NCI-H345 (cell line): ENCODE measurements around the gene TRAK1.

Source experiments
- DNase-seq: peaks from one replicate; lab custom pipeline; 2025; lab: John Stamatoyannopoulos, UW

Gene TRAK1

DNA sequence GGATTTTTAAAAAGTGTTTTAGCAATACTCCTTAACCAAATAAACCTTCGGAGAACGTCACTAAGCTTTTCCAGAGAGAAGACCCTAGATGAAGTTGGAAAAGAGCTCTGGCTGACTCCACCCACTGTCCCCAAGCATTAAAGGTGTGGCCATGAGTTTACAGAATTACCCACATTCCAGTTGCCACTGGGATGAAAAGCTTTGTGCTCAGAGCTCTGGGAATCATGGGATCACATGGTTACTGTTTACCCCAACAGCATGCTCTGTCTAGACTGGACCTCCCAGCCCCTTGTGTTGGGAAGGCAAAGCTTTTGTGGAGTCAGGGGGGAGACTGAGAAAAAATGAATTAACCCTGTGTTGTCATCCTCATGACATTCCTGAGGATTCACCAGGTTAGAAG, 119.6 kb downstream of the TRAK1 start:
- DNase-seq, result no peak

DNA sequence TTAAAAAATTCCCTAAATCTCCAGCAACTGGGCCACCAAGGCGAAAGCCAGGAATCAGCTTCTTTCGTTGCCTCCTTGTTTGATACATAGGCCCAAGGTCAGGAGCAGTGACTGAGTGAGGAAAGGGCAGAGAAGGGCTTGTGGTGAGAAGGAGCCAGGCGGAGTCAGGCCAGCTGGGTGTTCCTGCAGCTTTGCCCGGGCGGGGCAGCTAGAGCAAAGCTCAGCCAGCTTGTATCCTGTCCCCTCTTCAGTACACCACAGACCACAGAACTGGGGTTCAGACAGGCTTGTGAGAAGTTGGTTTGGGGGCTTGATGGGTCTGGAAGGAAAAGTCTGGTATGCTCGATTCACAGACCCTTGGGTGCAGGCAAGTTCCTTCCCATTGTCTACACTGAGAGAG, 122.3 kb downstream of the TRAK1 start:
- peak; percentile 21 for DNase-seq

DNA sequence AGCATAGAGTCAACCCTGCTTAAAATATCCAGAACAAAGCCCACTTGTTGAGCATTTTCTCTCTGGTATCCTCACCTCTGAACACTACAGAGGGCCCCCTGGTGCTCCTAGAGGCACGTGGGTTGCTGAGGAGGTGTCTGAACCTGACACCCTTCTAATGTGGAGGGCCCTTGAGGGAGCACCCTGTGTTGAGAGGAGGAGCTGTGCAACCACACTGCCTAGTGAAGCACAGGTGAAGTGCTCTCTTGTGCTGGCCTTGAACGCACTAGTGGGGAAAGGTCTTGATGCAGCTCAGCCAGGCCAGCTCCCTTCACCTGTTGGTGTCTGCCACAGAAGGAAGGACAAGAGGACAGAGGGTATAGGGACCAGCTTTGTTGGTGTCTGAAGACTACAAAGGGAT, 122.9 kb downstream of the TRAK1 start:
- peak; percentile 93 for DNase-seq

DNA sequence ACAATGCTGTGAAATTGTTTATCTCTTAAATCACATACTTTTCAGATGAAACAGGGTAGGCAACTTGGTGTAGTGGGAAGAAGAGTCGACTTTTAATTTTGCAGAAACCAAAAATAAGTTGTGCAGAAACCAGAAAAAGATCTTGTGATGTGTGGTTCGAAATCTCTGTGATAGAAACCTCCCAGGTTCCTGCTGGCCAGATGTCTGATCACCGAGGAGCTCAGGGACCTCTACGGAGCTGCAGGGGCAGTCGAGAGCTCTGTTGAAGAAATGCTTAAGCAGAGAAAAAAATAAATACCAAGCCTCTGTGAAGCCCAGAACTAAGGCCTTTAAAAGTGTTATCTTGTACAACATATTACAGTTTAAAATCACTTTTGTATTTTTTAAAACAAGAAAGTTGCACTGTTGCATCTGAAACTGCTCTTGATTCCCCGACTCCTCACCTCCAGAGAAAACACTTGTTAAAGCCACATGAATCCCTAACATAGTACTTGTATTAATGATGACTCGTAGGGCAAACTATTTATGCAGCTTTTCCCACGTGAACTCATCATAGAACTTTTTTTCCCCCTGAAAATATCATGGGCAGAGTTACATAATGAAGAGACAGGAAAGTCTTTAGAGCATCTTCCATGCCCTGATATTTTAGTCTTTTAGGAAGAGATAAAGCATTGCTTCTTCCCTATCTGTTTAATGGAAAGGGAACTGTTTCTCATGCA, 123.6 kb downstream of the TRAK1 start:
- DNase-seq, result no peak

DNA sequence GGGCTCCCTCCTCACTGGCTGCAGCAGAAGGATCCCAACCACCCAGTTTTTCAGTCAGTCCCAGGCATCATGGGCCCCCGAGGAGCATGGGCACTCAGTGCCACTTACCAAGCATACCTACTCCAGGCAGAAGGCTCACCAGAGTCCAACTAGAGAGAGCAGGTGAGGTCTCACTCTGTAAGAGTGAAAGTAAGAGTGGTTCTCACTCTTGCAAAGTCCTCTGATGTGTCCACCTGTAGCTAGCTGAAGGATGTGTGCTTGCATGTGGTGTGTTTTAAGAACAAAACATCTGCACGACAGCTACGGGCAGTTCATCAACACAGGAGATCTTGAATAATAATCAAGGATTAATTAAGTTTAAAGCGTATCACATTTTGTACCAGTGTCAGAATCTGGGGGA, 125.1 kb downstream of the TRAK1 start:
- no peak for DNase-seq

DNA sequence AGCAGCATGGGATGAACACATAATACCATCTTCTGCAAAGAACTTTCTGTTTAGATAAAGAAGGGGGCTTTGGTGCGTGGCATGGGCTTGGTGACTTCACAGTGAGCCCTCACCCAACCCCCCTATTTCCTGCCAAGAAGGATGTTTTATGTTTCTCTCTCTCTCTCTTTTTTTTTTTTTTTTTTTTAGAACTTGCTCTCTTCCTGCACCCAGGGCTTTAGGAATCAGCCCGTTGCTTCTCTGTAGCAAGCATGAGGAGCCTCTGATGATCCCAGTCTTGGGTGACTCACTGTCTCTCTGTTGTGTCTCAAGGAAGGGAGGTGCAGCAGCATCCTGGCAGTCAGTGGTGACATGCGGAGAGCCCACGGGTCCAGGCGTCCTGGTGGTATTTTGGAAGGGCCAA, 125.8 kb downstream of the TRAK1 start:
- DNase-seq, result no peak

DNA sequence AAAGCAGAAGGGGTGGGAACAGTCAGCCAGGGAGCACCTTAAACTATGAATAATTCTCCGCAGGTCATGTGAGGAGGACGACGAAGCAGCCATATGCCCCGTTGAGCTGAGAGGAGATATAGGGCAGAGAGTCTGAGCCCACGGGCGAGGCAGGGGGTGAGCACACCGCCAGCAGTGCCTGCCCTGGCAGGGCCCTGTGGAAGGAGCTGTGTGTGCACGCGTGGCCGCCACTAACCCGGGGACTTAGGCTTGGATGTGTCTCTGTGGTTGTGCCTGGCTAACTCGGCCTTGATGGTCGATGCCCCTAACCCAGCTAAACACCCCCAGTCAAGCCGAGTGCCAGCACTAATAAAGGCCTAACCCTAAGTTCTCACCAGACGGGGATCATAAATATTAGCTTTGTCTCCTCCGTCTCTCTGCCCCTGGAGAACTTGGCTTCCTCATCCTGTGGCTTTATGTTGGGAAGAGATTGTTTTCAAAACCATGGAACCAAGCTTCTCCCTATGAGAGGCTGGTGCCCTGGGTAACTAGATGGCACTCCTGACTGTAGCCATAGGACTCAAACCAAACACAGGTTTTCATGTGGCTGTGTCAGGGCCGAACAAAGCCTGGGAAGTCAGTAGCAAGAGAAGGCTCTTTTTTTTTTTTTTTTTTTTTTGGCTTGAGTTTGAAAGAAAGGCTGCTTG, 129.4 kb downstream of the TRAK1 start:
- no peak for DNase-seq

DNA sequence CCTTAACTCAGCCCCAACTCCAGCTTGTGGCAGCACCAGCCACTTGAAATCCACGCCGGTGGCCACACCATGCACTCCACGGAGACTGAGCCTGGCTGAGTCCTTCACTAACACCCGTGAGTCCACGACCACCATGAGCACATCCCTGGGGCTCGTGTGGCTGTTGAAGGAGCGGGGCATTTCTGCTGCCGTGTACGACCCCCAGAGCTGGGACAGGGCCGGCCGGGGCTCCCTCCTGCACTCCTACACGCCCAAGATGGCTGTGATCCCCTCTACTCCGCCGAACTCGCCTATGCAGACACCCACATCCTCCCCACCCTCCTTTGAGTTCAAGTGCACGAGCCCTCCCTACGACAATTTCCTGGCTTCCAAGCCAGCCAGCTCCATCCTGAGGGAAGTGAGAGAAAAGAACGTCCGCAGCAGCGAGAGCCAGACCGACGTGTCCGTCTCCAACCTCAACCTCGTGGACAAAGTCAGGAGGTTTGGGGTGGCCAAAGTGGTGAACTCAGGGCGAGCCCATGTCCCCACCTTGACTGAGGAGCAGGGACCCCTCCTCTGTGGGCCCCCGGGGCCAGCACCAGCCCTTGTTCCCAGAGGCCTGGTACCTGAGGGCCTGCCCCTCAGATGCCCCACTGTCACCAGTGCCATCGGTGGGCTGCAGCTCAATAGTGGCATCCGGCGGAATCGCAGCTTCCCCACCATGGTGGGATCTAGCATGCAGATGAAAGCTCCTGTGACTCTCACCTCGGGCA, 132.0 kb downstream of the TRAK1 start:
- no peak for DNase-seq

DNA sequence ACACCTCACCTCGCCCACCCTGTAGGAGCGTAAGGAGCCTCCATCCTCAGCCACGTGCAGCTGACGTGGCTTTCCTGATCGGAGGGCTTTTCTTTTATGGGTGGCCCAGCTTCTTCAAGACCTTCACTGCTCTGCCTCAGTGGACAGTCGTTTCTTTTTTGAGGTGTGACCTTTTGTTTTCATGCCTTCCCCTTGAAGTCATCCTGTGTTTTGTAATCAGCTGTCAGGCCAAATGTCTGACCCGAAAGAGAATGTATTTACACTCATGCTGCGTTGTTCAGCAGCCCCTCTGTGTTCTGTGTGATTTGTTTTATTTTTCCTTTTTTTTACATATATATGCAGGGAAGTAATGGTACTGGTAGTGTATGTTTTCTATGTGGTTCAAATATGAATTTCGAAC, 133.0 kb downstream of the TRAK1 start:
- DNase-seq, result no peak

DNA sequence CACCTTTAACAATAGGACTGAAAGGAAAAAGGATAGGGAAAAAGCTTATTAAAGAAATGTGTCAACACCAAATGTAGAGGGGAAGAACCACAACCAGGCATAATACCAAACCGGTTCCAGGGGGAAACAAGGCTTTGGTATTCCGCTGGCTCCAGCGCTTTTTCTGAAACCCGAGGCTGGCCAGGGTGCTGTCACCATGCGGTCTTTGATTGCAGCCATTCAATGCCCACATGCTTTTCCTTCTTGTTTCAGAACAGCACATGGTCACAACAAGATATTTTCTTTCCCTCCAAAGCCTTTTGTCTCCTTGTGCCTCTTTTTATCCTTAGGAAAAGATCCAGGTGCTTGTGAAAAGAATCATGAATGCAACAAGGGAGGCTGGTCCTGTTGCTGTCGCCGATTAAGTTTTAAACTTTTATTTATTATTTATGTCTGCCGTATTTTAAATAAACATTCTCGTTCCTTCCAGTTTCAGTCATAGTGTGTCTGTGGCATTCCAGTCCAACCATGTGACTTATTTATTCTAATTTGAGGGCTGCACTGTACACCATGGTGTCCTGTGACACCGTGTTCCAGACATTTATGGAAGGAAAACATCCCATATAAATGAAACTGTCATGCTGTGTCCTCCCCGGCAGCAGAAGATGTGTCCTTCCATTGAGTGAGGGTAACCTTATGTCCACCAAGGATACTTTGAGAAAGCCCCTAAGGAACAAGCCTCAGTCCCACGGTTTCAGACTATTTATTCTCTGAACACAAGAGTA, 133.7 kb downstream of the TRAK1 start:
- no peak for DNase-seq

DNA sequence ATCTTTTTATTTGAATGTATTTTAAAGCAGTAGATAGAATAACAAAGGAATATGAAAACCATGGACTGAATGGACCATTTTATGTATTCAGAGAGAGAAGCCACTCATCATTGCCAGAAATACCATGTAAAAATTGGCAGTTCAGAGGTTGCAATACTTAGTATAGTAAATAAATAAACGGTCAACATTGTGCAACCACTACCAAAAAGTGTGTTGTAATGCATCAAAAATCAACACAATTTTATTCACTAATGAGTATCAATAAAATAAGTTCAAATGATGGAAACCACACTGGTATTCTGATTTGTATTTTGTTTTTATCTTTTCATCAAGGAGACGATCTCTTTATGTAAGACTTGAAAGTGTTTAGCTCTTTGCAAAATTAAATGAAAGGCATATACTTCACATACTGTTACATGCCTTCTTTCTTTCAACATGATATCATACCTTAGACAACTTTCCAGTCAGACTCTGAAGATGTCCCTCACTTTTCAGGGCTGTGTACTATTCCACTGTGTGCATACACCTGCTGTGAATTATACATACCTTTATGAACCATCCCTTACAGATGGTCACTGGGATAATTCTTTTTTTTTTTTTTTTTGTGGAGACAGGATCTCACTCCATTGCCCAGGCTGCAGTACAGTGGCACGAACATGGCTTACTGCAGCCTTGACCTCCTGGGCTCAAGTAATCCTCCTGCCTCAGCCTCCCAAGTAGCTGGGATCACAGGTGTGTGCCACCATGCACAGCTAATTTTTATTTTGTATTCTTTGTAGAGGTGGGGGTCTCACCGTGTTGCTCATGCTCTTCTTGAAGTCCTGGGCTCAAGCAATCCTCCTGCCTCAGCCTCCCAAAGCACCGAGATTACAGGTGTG, 134.6 kb downstream of the TRAK1 start:
- no peak for DNase-seq

DNA sequence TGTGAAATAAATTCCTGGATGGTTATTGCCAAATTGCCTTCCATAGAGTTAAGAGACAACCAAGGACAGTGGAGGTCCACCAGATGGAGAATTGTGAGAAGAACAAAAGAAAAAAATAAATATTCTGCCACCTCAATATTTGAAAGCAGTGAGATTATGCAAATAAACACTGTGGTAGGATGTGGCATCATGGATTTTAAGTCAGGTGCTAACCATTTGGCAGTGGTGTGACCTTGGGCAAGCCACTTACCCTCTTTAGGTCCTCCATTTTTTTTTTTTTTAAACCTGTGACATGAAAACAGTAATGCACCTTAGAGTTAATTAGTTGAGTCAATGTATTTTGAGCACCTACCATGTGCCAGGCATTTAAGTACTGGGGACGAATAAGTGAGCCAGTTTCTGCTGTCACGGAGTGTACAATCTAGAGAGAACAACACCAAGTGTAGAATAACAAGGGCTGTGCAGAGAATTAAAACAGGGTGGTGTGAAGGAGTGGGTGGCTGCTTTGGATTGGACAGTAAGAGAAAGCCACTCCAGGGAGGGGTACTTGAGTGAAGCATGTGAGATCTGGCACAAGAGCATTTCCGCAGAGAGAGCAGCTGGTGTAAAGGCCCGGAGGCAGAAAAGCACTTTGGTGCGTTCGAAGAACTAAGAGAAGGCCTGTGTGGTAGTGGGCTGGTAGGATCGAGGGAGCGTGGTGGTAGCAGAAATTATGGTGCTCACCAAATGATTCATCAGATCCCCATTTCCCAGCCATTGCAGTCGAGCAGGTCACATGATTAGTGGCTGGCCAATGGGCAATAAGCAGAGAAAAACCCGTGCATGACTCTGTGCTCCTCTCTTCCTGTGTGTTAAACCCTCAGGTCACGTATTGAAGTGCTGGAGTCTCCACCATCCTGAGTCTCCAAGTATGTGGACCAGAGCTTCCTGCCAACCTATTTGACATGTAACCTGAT, 135.6 kb downstream of the TRAK1 start:
- DNase-seq, result peak; percentile 17

DNA sequence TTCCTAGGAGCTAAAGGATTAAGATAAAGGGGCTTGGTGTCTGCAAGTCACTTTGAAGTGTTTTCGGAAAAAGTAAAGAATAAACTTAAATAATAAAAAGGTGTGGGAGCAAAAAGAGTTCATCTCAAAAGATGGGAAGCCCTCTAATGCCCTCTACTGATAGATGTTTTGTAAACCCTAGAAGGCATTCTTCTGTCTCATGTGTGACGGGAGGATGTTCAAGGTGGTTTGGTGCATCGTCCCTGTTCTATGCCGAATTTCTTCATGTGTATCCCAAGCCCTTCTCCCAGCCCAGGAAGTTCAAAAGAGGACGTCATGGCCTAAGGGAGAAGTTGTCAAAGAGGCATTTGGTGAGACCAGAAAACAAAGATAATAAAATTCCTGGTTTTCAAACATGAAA, 137.6 kb downstream of the TRAK1 start:
- peak; percentile 6 for DNase-seq

DNA sequence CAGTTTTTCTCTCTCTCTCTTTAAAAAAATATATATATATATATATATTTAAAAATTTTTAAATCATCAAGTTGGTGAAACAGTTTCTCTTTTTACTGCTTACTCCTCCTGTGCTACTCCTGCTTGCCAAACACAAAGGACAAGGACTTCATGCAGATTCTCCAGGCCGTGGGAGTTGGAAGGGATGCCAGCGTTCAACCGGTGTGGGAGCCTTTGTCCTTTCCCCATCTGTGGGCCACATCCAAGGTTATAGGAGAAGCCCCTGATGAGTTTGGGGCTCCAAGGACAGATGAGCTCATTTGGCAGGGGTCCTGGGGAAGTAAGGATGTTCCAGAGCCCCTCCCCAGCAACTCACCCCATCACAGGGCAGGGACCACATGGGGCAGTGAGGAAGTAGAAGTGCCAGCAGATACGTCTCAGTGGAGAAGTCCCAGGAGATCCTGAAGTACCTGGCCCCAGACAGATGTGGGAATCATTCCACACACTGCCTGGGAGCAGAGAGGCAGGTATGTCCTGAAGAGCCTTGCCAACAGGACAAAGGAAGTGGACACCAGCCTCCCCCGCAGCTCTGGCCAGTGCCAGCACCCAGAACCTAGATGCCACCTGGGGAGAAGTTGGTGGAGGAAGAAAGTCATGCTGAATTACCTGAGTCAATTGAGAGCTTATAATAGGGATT, 138.2 kb downstream of the TRAK1 start:
- DNase-seq, result no peak

DNA sequence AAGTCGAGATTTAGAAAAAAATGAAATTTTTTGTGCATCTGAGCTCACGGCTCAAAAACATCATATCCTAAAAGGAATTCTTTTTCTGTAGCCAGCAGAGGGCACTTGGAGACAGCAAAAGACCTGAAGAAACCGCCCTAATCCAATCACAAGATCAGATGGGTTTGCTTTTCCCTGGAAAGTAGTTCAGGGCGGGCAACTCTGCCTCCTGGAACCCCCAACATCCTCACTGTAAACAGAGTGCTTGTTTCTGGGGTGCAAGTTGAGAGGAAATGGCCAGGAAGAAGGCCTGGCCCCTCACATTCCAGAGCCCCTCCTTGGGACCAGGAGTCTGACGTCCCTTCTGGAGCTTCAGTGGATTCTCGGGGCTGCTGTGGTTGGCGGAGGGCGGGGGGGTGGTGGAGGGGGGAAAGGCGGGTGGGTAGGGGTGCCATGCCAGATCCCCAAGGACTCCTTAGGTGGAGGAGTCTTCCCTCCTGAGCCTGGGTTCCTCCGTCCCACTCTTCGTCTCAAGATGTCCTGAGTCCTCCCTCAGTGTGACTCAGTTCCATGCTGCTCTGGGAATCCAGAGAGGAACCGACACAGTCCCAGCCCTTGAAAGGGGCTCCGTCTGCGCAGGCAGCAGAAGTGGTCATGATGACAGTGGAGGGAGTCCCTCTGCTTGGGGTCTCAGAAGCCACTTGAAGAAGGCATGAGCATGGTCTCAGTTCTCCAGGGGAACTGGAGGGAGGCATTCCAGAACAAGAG, 139.0 kb downstream of the TRAK1 start:
- DNase-seq, result peak; percentile 9

DNA sequence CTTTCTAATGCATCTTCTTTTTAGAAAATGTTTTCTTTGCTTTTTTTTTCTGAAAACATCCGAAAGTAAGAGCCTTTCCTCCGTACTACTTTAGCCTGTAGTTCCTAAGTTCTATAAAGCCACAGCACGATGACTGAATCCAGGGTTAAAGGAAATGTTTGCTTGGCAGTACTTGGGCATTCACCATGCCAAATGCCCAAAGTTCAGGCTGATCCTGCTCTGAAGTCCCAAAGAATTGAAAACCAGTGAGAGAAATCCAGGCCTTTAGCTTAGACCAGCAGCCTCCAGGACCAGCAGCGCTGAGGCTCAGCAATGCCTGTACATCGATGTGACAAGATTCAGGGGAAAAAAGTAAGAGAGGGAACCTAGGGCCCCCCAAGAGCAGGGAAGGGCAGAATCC, 139.7 kb downstream of the TRAK1 start:
- DNase-seq, result no peak

DNA sequence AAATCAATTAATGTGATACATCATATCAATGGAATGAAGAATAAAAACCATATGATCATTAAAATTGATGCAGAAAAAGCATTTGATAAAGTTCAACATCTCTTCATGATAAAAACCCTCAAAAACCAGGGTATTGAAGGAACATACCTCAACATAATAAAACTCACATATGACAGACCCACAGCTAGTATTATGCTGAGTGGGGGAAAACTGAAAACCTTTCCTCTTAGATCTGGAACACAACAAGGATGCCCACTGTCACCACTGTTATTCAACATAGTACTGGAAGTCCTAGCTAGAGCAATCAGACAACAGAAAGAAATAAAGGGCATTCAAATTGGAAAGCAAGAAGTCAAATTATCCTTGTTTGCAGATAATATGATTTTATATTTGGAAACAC, 144.4 kb downstream of the TRAK1 start:
- DNase-seq, result no peak

DNA sequence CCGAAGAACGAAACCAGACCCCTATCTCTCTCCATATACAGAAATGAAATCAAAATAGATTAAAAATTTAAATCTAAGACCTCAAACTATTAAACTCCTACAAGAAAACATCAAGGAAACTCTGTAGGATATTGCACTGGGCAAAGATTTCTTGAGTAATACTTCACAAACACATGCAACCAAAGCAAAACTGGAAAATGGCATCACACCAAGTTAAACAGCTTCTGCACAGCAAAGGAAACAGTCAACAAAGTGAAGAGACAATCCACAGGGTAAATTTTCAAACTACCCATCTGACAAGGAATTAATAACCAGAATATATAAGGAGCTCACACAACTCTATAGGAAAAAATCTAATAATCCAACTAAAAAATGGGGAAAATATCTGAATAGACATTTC, 145.5 kb downstream of the TRAK1 start:
- no peak for DNase-seq

DNA sequence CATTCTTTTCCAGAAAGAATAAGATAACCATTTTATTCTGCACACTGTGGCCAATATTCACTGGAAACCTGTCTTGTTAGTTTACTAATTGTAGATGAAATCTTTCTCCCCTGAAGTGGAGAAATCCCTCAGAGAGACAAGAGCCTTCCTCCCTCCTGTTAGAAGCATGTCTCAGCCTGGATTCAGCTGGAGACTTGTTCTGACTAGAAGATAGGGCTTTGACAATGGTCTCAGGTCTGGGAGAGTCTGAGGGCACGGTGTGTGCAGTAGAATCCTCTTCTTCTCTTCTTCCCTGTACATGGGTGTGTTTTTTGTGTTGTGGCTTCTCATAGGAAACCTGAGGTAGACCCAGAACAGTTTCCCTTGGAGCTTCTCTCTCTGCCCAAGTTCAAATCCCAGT, 154.9 kb downstream of the TRAK1 start:
- no peak for DNase-seq
